ENCODE results near the gene PIGT. TPM values are rescaled to one million over a fixed set of nuclear protein-coding genes. Genes with fewer than 3 reads are reported as not detected.

The PIGT gene
- total and polyA plus RNA-seq, 10 of the 15 experiments (the other 5 are each of a cell fraction or from before 2014, with no cell fraction given) = 18.6 to 66.0 (median 35.3) TPM

DNA sequence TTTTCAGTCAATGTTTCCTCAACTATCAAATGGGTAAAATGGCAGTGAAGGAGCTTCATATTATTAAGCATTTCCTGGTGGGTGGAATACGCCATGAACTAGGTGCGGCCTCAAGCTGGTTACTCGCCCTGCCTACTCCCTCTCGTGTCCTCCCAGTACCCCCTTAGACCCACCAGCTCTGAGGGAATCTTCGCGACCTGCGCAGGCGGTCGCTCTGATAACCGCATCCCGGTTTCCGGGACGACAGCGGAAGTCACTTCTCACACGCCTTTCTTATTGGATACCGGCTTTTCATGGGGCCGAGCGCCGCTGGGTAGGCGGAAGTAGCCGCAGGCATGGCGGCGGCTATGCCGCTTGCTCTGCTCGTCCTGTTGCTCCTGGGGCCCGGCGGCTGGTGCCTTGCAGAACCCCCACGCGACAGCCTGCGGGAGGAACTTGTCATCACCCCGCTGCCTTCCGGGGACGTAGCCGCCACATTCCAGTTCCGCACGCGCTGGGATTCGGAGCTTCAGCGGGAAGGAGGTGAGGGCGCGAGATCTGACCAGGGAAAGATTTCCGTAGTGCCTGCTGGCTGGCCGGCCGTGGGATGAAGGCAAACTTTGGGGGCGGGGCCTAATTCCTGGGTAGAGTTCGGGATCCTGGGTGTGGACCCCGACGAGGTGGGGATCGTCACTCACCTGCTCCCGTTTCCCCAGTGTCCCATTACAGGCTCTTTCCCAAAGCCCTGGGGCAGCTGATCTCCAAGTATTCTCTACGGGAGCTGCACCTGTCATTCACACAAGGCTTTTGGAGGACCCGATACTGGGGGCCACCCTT lies at the start of gene PIGT (continued):
- TF ChIP-seq, protein P1, sequence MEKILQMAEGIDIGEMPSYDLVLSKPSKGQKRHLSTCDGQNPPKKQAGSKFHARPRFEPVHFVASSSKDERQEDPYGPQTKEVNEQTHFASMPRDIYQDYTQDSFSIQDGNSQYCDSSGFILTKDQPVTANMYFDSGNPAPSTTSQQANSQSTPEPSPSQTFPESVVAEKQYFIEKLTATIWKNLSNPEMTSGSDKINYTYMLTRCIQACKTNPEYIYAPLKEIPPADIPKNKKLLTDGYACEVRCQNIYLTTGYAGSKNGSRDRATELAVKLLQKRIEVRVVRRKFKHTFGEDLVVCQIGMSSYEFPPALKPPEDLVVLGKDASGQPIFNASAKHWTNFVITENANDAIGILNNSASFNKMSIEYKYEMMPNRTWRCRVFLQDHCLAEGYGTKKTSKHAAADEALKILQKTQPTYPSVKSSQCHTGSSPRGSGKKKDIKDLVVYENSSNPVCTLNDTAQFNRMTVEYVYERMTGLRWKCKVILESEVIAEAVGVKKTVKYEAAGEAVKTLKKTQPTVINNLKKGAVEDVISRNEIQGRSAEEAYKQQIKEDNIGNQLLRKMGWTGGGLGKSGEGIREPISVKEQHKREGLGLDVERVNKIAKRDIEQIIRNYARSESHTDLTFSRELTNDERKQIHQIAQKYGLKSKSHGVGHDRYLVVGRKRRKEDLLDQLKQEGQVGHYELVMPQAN (conservative IDR thresholded peaks at IDR 0.05) = peak; percentile 80
- TF ChIP-seq ZNF622 (IDR thresholded peaks at IDR 0.05) = no peak
- peak; percentile 6 for TF ChIP-seq RELA (IDR thresholded peaks at IDR 0.05; ENCODE audit: borderline replicate concordance, partially characterized antibody)
- TF ChIP-seq POLR2A (IDR thresholded peaks at IDR 0.05; ENCODE audit: low read depth, low read length) = peak; percentile 99
- TF ChIP-seq CBX3 (IDR thresholded peaks at IDR 0.05; ENCODE audit: borderline replicate concordance, low read depth) = no peak
- TF ChIP-seq EZH2 (IDR thresholded peaks at IDR 0.05; ENCODE audit: borderline replicate concordance, control insufficient read depth, low read depth, low read length) = no peak
- TF ChIP-seq BHLHE40 (IDR thresholded peaks at IDR 0.05; ENCODE audit: borderline replicate concordance in 1 of 2, low read depth in 2 of 2, low read length in 1 of 2) = peak; percentile 39 to 46; a peak in 1 of 4 replicates
- TF ChIP-seq, protein P2, sequence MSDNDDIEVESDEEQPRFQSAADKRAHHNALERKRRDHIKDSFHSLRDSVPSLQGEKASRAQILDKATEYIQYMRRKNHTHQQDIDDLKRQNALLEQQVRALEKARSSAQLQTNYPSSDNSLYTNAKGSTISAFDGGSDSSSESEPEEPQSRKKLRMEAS (IDR thresholded peaks at IDR 0.05; ENCODE audit: low read depth, low read length) = peak; percentile 74
- TF ChIP-seq CUX1 (IDR thresholded peaks at IDR 0.05; ENCODE audit: insufficient replicate concordance, low read depth, low read length) = no peak
- peak; percentile 34; the same call in 1 of the 2 replicates for TF ChIP-seq ZNF687 (IDR thresholded peaks at IDR 0.05)
- 0 out of 2 replicates have a peak, but pooled peaks have one; percentile 13 for TF ChIP-seq FOXK2 (IDR thresholded peaks at IDR 0.05)
- TF ChIP-seq RB1 (IDR thresholded peaks at IDR 0.05; ENCODE audit: borderline replicate concordance) = peak; percentile 79; the same call in 1 of the 2 replicates
- TF ChIP-seq KDM1A (IDR thresholded peaks at IDR 0.05; ENCODE audit: borderline replicate concordance) = no peak
- TF ChIP-seq ATF7 (IDR thresholded peaks at IDR 0.05; ENCODE audit: low read depth) = peak; percentile 61; the same call in 1 of the 2 replicates
- TF ChIP-seq BACH1 (IDR thresholded peaks at IDR 0.05; ENCODE audit: borderline replicate concordance) = 0 out of 2 replicates have a peak, but pooled peaks have one; percentile 4
- TF ChIP-seq GABPA (IDR thresholded peaks at IDR 0.05; ENCODE audit: low read depth) = peak; percentile 93
- TF ChIP-seq IKZF2 (IDR thresholded peaks at IDR 0.05) = peak; percentile 23 to 56; a peak in 2 of 4 replicates
- TF ChIP-seq MTA3 (IDR thresholded peaks at IDR 0.05; ENCODE audit: borderline replicate concordance, low read length) = 0 out of 2 replicates have a peak, but pooled peaks have one; percentile 64
